Measurements from ENCODE around the gene DPM1. TPM values are rescaled to one million over a fixed set of nuclear protein-coding genes. Genes with fewer than 3 reads are reported as not detected.

Gene DPM1
- polyA plus RNA-seq, 1 donor from 2014 or later: 137 TPM

- Histone ChIP-seq H4K20me1 (ENCODE audit: insufficient read depth) (peaks cover 93% of the 10 kb centered on the region), H2AFZ (ENCODE audit: low read depth, low read length) (no peak overlapping the region), H3K4me2 (ENCODE audit: low read length) (no peak overlapping the region)
These were observed 42.1 kb downstream of the DPM1 start for GRCh38 chr20:50916257-50916656.

GRCh38 chr20:50915424-50915823 lies 42.9 kb downstream of the DPM1 start:
- Histone ChIP-seq H3F3A (ENCODE audit: insufficient read depth, low read length, poor library complexity, severe bottlenecking) (no peaks in the 10 kb centered on the region), H4K20me1 (ENCODE audit: insufficient read depth) (peaks cover 93% of the 10 kb centered on the region), H3K79me2 (replicated peaks; ENCODE audit: insufficient read depth, low read length) (peaks cover 98% of the 10 kb centered on the region), H3K4me2 (ENCODE audit: low read length) (no peak overlapping the region), H3K4me3 (ENCODE audit: low read length) (no peak overlapping the region), H3K9ac (ENCODE audit: low read length) (no peak overlapping the region), H3K9me2 (ENCODE audit: insufficient read depth, low read length) (no peaks in the 10 kb centered on the region), H2AFZ (ENCODE audit: low read depth, low read length) (no peak overlapping the region), H3K27me3 (ENCODE audit: insufficient read depth, low read depth, low read length) (no peaks in the 10 kb centered on the region), H3K36me3 (ENCODE audit: insufficient read depth, low read length) (no peaks in the 10 kb centered on the region), H3K27ac (ENCODE audit: low read length) (no peak overlapping the region), H3K9me3 (ENCODE audit: low read length) (no peaks in the 10 kb centered on the region)
- TF ChIP-seq EP300 (conservative IDR thresholded peaks at IDR 0.05; ENCODE audit: poor library complexity, severe bottlenecking) (no peak), POLR2AphosphoS5 (IDR thresholded peaks at IDR 0.05) (no peak)

More at GRCh38 chr20:50916257-50916656, 42.1 kb downstream of the DPM1 start:
- Histone ChIP-seq H3K27me3 (ENCODE audit: insufficient read depth, low read depth, low read length) (no peaks in the 10 kb centered on the region), H3K9ac (ENCODE audit: low read length) (no peak overlapping the region), H3K27ac (ENCODE audit: low read length) (no peak overlapping the region), H3K9me3 (ENCODE audit: low read length) (no peaks in the 10 kb centered on the region), H3K4me3 (ENCODE audit: low read length) (no peak overlapping the region), H3F3A (ENCODE audit: insufficient read depth, low read length, poor library complexity, severe bottlenecking) (no peaks in the 10 kb centered on the region), H3K36me3 (ENCODE audit: insufficient read depth, low read length) (no peaks in the 10 kb centered on the region), H3K79me2 (replicated peaks; ENCODE audit: insufficient read depth, low read length) (peaks cover 98% of the 10 kb centered on the region), H3K9me2 (ENCODE audit: insufficient read depth, low read length) (no peaks in the 10 kb centered on the region)
- TF ChIP-seq CTCF (IDR thresholded peaks at IDR 0.05; ENCODE audit: poor library complexity, severe bottlenecking): no peak
- TF ChIP-seq REST (IDR thresholded peaks at IDR 0.05; ENCODE audit: borderline replicate concordance): no peak
- TF ChIP-seq TAF1 (IDR thresholded peaks at IDR 0.05; ENCODE audit: low read depth): no peak
- no peak for TF ChIP-seq MXI1 (conservative IDR thresholded peaks at IDR 0.05; ENCODE audit: poor library complexity, severe bottlenecking)
- TF ChIP-seq EP300 (conservative IDR thresholded peaks at IDR 0.05; ENCODE audit: poor library complexity, severe bottlenecking): no peak
- no peak for TF ChIP-seq EZH2 (IDR thresholded peaks at IDR 0.05; ENCODE audit: borderline replicate concordance, insufficient read depth, low read length, poor library complexity, severe bottlenecking)
- TF ChIP-seq SMC3 (conservative IDR thresholded peaks at IDR 0.05; ENCODE audit: poor library complexity): no peak
- no peak for TF ChIP-seq POLR2AphosphoS5 (IDR thresholded peaks at IDR 0.05)
- no peak for TF ChIP-seq RAD21 (conservative IDR thresholded peaks at IDR 0.05)
